ENCODE results near the gene TMEM181.
"Not testable (repeated sequence)": the region's sequence is repeated elsewhere in the genome, so short reads cannot be mapped to it uniquely, and the experiment has no call there.

TMEM181 gene

DNA sequence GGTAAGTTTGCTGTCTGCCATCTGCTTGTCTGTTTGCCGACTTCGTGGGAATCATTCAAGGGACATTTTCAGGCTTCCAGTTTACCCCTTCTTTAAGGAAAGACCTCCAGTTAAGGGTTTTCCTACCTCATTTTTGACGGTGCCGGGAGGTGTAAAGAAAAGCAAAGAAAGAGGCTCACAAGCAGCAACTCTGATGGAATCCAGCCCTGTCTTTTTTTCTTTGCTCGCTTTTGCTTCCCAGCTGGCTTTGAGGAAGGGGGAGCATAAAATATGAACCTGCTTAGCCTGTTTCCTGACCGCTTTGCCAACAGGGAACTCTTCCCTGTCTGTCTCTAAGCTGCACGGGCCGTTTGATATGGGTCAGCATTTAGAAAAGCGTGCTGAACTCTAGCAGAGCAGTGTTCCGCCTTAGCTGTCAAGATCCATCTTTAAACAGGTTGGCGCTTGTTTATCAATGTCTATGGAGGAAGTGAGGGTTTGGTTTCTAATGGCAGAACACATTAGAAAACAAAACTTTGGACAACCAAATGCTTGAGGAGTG is 103.8 kb downstream of the TMEM181 start:
- no peak for DNase-seq (ENCODE audit: low read depth)

- no peak for DNase-seq (ENCODE audit: low read depth)
These were observed 105.4 kb downstream of the TMEM181 start for GRCh38 chr6:158665332-158665731.

GRCh38 chr6:158666628-158667359 is 106.9 kb downstream of the TMEM181 start:
- no peak for DNase-seq (ENCODE audit: low read depth)

- DNase-seq (ENCODE audit: low read depth): no peak
These were observed 107.6 kb downstream of the TMEM181 start for GRCh38 chr6:158667360-158667981.

GRCh38 chr6:158668707-158669103 is 108.8 kb downstream of the TMEM181 start:
- no peak for DNase-seq (ENCODE audit: low read depth)

DNA sequence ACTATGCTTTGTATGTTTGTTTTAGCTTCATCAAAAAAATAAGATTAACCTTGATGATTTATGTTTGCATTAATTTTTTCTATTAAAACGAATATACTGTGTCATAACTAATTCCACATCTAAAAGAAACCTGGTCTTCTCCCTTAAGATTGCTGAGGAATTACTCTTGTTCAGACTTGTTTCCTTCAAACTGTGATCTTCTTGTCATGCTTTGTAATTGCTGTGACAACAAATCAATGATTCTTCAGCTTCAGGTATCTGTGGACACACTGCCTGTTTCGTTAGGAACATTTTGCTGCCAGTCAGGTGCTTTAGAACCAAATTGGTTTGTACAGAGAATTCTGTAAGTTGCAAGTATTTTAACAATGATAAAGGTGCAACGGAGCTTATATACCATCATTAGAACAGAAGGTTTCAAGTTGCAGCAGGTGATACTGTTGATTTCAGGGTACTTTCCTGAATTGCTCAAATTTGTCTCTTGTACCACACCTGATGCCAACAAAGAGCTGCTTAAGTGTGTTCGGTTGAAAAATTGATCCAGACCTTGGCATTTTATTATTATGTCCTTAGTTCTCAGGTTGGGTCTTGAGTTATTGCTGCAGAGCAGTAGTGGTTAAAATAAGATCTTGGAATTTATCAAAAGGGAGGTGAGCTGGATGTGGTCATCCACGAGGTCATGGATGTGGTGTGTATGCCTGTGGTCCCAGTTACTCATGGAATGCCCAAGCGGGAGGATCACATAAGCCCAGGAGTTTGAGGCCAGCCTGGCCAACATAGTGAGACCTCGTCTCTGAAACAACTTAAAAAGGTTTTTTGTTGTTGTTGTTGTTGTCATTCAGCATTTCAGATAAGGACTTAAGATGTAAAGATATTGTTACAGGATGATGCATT is 109.5 kb downstream of the TMEM181 start:
- no peak for DNase-seq (ENCODE audit: low read depth)

- DNase-seq (ENCODE audit: low read depth): not testable (repeated sequence)
These were observed 112.2 kb downstream of the TMEM181 start for GRCh38 chr6:158672119-158672518.

GRCh38 chr6:158672726-158673125 is 112.8 kb downstream of the TMEM181 start:
- no peak for DNase-seq (ENCODE audit: low read depth)

- no peak for DNase-seq (ENCODE audit: low read depth)
These were observed 114.6 kb downstream of the TMEM181 start for GRCh38 chr6:158674342-158675131.

- not testable (repeated sequence) for DNase-seq (ENCODE audit: low read depth)
These were observed 117.2 kb downstream of the TMEM181 start for GRCh38 chr6:158677094-158677493.

DNA sequence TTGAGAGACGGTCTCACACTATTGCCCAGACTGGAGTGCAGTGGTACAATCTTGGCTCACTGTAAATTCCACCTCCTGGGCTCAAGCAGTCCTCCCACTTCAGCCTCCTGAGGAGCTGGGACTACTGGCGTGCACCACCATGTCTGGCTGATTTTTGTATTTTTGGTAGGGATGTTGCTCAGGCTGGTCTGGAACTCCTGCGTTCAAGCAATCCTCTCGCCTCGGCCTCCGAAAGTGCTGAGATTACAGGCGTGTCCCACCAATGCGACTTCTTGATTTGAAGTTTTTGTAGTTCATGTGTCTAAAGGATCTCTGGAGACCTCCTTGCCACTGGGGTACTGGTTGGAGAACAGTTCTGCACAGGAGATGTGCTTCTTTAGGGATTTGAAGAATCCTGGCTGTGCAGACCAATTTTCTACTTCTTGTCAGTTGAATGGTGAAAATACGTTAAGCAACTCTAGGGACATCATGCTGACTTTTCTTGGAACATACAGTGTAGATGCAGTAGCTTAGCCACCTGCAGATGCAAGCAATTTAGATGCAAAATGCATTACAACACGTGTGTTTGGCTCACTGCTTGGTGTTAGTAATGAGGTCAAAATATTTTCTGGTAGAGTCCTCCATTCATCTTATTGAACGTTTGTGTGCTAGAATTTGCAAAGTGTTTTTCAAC is 118.2 kb downstream of the TMEM181 start:
- DNase-seq (ENCODE audit: low read depth): no peak

DNA sequence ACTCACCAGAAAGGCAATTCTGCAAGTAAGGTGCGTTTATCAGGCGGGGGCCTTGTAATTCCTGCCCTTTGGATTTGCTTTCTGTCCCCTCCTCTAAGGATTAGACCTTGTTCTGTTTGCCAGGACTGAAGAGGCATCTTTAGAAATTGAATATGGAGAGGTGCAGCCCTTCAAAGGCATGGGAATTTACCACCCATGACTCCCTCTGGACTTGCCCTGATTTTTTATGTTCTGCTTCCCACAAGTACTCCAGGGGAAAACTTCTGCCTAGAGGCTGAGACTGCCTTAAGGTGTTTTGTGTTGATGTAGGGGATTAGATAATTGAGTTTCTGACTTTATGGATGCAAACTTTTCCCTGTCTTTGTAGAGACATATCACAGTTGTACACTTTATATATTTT is 120.1 kb downstream of the TMEM181 start:
- DNase-seq (ENCODE audit: low read depth): no peak

- DNase-seq (ENCODE audit: low read depth): no peak
These were observed 120.6 kb downstream of the TMEM181 start for GRCh38 chr6:158680481-158680880.

GRCh38 chr6:158684311-158684710 is 124.4 kb downstream of the TMEM181 start:
- no peak for DNase-seq (ENCODE audit: low read depth)

DNA sequence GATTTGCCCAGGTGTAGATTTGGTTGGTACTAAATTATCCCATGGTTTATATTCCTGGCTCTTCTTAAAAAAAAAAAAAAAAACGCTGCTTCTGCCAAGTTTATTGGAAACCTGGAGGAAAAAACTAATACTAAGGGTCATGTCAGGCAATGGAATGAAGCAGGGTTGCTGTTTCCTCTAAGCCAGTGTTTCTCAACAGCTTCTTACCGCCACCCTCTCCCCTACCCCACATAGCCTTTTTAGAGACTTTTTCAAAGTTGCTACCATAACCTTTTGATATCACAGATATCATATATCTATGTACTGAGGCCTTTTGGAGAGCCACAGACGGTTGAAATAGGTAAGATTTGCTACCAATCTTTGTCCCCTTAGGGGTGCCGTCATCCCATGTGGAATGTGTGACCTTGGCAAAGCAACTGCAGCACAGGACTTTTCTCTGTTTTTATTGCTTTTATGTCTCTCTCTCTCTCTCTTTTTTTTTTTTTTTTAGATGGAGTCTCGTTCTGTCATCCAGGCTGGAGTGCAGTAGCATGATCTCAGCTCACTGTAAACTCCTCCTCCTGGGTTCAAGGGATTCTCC is 124.9 kb downstream of the TMEM181 start:
- DNase-seq (ENCODE audit: low read depth): no peak
